HCT116 (cell line): ENCODE data around the gene RFX2.
"Not testable (repeated sequence)": the region's sequence is repeated elsewhere in the genome, so short reads cannot be mapped to it uniquely, and the experiment has no call there.

Experiments
- CEBPB ChIP-seq: IDR thresholded peaks from 2 replicates; pipeline ENCODE4 v1.6.1; 2012; ENCODE audit warnings: low read depth
- CTCF ChIP-seq, 3 experiments: fragments of 200-600 bp in 1 of 3; sonication (generic) in 1 of 3; IDR thresholded peaks in 2 of 3; conservative IDR thresholded peaks in 1 of 3; 2 replicates each; pipeline ENCODE4 v1.5.1; 2012 to 2017; ENCODE audit warnings: low read depth in 2 of 3, low read length in 2 of 3, antibody characterized with exemption in 1 of 3, borderline replicate concordance in 1 of 3, control low read depth in 1 of 3, mild to moderate bottlenecking in 1 of 3, mixed read lengths in 1 of 3, mixed run types in 1 of 3, moderate library complexity in 1 of 3; ENCODE audit not compliant: insufficient read depth in 1 of 3
- EZH2 ChIP-seq: fragments of 200-600 bp; sonication (generic); IDR thresholded peaks from 2 replicates; pipeline ENCODE4 v1.6.1; 2017; ENCODE audit warnings: antibody characterized with exemption, mixed run types
- EZH2phosphoT487 ChIP-seq: fragments of 200-600 bp; IDR thresholded peaks from 2 replicates; pipeline ENCODE4 v1.6.1; 2018; ENCODE audit warnings: antibody characterized with exemption, borderline replicate concordance
- JUND ChIP-seq: IDR thresholded peaks from 2 replicates; pipeline ENCODE4 v1.6.1; 2012
- POLR2A ChIP-seq: IDR thresholded peaks from 2 replicates; pipeline ENCODE4 v1.7.0; 2011; ENCODE audit warnings: borderline replicate concordance; ENCODE audit not compliant: insufficient read depth, insufficient read length; ENCODE audit errors: extremely low read depth
- RAD21 ChIP-seq: IDR thresholded peaks from 2 replicates; pipeline ENCODE4 v1.6.1; 2012; ENCODE audit warnings: low read depth, mild to moderate bottlenecking
- SP1 ChIP-seq: IDR thresholded peaks from 2 replicates; pipeline ENCODE4 v1.6.1; 2012; ENCODE audit warnings: low read depth
- SRF ChIP-seq: IDR thresholded peaks from 2 replicates; pipeline ENCODE4 v1.6.1; 2012; ENCODE audit warnings: low read depth
- ZFX ChIP-seq: fragments of 450-650 bp; IDR thresholded peaks from 2 replicates; pipeline ENCODE4 v1.6.1; 2017
- TF ChIP-seq, protein P1 (sequence below): IDR thresholded peaks from 2 replicates; pipeline ENCODE4 v1.6.1; 2012; ENCODE audit warnings: low read depth

DNA sequence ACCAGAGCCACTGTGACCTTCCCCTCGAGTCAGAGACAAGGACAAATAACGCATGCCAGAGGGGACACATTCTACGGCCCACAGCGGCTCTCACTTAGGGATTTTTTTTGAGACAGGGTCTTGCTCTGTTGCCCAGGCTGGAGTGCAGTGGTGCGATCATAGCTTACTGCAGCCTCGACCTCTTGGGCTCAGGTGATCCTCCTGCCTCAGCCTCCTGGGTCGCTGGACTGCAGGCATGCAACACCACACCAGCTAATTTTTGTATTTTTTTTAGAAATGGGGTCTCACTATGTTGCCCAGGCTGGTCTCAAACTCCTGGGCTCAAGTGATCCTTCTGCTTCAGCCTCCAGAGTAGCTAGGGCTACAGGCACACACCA lies 104.2 kb downstream of the RFX2 start:
- TF ChIP-seq ZFX; CTCF (IDR thresholded peaks at IDR 0.05 in 2 of 3, conservative IDR thresholded peaks at IDR 0.05 in 1 of 3; ENCODE audit: borderline replicate concordance in 1 of 3, insufficient read depth in 1 of 3, low read depth in 2 of 3, low read length in 2 of 3); RAD21; JUND; POLR2A; SP1; EZH2phosphoT487; EZH2; SRF; CEBPB: not testable (repeated sequence)
- TF ChIP-seq, protein P1, sequence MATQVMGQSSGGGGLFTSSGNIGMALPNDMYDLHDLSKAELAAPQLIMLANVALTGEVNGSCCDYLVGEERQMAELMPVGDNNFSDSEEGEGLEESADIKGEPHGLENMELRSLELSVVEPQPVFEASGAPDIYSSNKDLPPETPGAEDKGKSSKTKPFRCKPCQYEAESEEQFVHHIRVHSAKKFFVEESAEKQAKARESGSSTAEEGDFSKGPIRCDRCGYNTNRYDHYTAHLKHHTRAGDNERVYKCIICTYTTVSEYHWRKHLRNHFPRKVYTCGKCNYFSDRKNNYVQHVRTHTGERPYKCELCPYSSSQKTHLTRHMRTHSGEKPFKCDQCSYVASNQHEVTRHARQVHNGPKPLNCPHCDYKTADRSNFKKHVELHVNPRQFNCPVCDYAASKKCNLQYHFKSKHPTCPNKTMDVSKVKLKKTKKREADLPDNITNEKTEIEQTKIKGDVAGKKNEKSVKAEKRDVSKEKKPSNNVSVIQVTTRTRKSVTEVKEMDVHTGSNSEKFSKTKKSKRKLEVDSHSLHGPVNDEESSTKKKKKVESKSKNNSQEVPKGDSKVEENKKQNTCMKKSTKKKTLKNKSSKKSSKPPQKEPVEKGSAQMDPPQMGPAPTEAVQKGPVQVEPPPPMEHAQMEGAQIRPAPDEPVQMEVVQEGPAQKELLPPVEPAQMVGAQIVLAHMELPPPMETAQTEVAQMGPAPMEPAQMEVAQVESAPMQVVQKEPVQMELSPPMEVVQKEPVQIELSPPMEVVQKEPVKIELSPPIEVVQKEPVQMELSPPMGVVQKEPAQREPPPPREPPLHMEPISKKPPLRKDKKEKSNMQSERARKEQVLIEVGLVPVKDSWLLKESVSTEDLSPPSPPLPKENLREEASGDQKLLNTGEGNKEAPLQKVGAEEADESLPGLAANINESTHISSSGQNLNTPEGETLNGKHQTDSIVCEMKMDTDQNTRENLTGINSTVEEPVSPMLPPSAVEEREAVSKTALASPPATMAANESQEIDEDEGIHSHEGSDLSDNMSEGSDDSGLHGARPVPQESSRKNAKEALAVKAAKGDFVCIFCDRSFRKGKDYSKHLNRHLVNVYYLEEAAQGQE: not testable (repeated sequence)
